Inferior parietal cortex (tissue), 1 donor: ENCODE data around the gene OMP.

Experiments
- DNase-seq: peaks from one replicate; pipeline ENCODE4 v3.0.0-alpha.2; 2016; ENCODE audit errors: extremely low spot score

The OMP gene

DNA sequence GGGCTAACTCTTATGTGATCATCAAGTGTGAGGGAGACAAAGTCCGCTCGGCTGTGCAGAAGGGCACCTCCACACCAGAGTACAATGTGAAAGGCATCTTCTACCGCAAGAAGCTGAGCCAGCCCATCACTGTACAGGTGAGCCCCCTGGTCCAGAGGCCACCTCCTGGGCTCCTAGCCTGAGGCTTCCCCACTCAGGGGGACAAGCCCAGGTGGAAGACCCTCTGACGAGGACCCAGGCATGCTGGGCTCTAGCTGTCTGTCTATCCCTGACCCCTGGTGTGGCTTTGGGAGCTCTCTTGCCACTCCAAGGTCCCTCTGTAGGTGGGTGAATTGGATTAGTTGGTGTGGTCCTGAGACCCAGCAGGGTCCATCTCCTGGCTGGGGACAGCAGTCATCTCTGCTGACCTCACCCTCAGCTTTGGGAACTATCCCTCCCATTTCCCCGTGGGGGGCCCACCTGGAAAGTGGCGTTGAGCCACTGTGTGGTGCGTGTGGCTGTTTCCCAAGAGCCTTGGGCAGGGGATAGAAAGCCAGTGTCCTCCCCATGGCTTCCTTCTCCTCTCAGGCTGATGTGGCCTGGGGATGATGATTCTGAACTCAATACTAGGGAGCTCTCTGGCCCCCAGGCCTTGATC, 20.1 kb downstream of the OMP start:
- DNase-seq = no peak

- DNase-seq = no peak
These were observed 21.0 kb downstream of the OMP start for GRCh38 chr11:77123591-77123990.

- no peak for DNase-seq
These were observed 21.4 kb downstream of the OMP start for GRCh38 chr11:77124041-77124440.

DNA sequence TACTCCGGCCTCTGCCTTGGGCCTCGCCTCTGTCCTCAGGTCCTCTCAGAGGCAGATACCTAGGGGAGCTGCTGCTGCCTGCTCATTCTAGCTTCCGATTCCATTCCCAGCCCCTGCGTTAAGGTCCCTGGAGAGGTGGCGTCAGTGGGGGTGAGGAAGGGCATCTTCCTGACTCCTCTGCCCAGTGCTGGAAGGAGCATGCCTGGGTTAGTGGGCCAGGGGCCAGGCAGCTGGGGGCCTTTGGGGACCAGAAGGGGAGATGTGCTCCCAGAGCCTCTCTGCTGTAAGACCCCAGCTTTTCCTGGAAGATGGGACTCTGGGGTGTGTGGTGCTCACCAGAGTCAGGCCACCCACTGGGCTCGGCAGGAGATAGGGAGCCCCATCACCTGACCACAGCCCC, 21.8 kb downstream of the OMP start:
- DNase-seq = no peak

GRCh38 chr11:77125191-77125590, 22.6 kb downstream of the OMP start:
- no peak for DNase-seq

DNA sequence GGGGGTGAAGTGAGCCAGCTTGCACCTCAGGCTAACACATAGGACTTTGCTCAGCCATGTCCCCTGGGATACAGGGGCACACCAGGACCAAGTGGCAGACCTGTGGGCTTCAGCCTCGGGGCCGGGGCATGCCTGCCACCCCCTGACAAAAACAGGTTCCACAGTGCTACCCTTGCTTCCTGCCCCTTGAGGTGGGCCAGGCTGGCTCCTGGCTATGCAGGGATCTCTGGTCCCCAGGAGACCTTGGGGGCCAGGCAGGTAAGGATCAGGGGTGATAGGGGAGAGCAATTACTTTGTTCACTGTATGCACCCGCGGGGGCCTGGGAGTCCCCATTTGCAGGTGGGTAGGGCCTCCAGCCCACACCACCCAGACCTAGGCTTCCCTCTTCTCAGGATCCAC, 23.1 kb downstream of the OMP start:
- no peak for DNase-seq

DNA sequence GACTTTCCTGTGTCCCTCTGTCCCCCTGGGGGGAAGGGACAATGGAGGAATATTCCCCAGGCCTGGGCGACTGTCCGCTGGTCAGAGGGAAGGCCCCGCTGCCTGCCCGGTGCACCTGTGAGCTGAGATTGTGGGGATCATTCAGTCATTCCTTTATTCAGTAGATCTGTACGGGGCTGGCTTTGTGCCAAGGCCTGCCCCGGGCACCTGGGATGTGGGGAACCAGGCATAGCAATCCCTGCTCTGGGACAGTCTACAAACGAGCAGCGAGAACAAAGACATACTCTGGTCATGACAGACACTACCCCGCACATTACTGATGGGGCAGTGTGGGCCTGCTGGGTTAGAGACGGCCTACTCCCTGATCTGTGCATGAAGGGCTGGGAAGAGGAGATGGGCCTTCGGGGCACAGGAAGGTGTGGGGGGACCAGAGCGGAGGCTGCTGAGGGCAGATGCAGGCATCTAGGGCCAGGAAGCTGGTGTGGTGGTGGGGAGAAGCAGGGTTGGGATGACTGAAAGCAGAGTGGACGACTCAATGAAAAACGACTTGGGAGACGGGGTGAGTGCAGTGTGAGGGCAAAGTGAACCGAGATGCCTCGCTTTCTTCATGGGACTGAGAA, 23.6 kb downstream of the OMP start:
- DNase-seq = no peak

DNA sequence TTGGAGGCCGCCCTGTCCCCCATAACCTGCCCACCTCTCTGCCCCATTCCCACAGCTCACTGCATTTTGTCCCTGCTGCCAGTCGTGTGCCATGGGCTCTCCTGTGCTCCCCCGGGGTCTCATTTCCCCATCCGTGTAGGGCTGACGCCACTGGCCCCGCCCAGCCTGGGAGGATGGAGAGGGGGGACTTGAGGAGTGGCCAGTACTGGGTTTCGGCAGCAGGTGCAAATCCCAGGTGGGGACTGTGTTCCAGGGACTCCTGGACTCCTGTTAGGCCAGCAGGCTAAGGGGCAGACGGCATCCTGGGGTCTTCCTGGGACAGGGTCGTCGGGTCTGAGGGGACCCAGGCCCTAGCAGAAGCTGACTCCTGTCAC, 24.2 kb downstream of the OMP start:
- no peak for DNase-seq

DNA sequence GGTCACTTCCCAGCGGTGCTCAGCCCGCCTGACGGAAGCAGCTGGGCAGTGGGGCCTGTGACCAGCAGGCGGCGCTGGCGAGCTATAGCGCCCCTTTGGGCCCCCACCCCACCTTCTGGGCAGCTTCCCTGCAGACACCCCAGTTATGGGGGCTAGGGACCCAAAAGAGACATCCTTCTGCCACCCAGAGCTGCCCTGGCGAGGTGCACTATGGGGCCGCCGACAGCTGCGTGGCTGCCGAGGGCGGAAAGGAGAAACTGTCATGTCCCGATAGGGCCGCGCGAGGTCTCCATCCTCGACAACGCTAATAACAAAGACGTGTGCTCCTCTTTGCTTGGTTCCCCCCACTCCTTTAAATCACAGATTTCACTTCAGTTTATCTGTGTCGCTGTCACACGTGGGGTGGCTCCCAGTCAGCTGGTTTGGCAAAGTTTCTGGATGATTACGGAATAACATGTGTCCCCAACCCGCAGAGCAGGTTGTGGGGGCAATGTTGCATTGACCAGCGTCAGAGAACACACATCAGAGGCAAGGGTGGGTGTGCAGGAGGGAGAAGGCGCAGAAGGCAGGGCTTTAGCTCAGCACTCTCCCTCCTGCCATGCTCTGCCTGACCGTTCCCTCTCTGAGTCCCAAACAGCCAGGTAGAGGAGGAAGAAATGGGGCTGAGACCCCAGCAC, 24.7 kb downstream of the OMP start:
- peak; percentile 73 for DNase-seq

DNA sequence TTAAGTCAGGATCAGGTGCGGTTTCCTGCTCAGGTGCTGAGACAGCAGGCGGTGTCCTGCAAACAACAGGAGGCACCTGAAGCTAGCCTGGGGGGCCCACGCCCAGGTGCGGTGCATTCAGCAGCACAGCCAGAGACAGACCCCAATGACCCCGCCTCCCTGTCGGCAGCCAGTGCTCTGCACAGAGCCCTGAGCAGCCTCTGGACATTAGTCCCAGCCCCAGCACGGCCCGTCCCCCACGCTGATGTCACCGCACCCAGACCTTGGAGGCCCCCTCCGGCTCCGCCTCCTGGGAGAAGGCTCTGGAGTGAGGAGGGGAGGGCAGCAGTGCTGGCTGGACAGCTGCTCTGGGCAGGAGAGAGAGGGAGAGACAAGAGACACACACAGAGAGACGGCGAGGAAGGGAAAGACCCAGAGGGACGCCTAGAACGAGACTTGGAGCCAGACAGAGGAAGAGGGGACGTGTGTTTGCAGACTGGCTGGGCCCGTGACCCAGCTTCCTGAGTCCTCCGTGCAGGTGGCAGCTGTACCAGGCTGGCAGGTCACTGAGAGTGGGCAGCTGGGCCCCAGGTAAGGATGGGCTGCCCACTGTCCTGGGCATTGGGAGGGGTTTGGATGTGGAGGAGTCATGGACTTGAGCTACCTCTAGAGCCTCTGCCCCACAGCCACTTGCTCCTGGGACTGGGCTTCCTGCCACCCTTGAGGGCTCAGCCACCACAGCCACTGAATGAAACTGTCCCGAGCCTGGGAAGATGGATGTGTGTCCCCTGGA, 25.5 kb downstream of the OMP start, which contains the start of gene MYO7A:
TSS of gene MYO7A (plus strand) at position 327 of the 772 bp plus-strand sequence. CDS start 2,389 bp downstream, outside the sequence.
- no peak for DNase-seq

GRCh38 chr11:77129069-77129841, 26.6 kb downstream of the OMP start:
- DNase-seq = no peak

DNA sequence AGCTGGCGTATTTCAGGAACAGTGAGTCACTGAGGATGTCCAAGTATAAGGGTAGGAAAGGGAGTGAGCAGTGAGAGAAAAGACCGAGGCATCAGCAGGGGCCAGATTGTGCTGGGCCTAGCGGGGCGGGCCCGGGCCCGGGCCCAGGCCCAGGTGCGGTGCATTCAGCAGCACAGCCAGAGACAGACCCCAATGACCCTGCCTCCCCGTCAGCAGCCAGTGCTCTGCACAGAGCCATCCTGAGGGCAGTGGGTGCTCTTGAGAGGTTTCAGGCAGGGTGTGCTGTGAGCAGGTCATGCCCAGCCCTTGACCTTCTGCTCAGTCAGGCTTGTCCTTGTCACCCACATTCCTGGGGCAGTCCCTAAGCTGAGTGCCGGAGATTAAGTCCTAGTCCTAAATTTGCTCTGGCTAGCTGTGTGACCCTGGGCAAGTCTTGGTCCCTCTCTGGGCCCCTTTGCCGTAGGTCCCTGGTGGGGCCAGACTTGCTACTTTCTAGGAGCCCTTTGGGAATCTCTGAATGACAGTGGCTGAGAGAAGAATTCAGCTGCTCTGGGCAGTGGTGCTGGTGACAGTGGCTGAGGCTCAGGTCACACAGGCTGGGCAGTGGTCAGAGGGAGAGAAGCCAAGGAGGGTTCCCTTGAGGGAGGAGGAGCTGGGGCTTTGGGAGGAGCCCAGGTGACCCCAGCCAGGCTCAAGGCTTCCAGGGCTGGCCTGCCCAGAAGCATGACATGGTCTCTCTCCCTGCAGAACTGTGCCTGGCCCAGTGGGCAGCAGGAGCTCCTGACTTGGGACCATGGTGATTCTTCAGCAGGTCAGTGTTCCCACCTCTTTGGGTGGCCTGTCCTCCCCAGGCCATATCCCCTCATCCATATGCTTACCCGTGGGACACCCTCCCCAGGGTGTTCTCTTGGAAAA, 27.5 kb downstream of the OMP start:
- DNase-seq = no peak

DNA sequence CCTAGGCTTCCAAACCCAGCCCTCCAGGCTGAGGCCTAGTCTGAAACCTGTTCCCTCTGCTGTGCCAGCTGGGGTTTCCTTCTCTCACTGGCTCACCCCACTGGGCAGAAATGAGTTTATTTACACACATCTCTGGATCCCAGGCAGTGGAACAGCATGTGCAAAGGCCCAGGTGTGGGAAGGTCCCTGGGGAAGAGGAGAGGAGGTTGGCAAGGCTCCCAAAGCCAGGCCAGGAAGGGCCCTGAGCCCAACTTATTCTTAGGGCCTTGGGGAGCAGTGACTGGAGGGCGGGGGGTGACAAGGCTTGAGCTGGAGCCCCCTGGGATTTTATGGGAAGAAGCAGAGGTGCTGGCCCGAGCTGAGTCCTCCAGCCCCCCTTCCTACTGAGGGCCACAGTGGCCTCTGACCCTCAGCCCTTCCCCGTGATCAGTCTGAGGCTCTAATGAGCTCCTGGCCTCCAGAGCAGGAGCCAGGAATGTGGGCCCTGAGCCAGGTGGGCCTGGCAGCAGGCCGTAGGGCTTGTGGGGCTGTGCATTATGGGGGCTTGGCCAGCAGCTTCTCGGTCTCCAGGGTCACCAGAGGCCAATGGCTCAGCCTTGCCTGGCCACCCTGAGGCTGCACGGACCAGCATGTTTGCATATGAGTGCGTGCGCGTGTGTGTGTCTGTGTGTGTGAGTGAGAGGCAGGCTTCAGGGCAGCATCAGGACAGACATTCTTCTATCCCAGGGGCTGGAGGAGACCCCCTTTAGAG, 28.3 kb downstream of the OMP start:
- DNase-seq = no peak

GRCh38 chr11:77131560-77131959, 28.9 kb downstream of the OMP start:
- no peak for DNase-seq

DNA sequence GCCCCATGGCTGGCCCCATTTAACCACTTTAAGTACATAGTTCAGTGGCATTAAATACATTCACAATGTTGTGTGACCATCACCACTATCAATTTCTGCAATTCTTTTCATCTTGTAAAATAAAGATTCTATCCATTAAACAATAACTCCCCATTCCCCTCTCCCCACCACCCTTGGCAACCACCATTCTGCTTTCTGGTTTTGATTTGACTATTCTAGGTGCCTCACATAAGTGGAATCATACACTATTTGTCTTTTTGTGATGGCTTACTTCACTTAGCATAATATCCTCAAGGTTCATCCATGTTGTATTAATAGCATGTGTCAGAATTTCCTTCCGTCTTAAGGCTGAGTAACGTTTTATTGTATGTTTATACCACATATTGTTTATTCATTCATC, 32.4 kb downstream of the OMP start:
- no peak for DNase-seq

- no peak for DNase-seq
These were observed 33.4 kb downstream of the OMP start for GRCh38 chr11:77136074-77136473.

GRCh38 chr11:77136784-77137420, 34.3 kb downstream of the OMP start:
- no peak for DNase-seq

DNA sequence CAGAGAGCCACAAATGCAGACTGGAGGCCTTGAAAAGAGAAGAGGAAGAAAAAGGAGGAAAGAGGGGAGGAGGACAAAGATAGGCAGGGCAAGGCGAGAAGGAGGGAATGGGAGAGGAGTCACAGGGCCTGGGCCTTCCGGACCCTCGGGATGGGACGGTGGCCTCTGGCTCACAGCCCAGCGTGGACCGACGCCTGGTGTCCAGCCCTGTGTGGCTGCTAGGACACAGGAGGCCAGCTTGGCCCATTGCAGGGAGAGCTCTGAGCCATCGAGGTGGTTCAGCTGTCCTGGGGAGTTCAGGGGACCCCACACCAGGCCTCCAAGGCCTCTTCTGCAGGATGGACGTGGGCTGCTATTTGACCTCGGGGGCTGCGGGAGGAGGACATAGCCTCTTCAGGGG, 34.8 kb downstream of the OMP start:
- DNase-seq = no peak

DNA sequence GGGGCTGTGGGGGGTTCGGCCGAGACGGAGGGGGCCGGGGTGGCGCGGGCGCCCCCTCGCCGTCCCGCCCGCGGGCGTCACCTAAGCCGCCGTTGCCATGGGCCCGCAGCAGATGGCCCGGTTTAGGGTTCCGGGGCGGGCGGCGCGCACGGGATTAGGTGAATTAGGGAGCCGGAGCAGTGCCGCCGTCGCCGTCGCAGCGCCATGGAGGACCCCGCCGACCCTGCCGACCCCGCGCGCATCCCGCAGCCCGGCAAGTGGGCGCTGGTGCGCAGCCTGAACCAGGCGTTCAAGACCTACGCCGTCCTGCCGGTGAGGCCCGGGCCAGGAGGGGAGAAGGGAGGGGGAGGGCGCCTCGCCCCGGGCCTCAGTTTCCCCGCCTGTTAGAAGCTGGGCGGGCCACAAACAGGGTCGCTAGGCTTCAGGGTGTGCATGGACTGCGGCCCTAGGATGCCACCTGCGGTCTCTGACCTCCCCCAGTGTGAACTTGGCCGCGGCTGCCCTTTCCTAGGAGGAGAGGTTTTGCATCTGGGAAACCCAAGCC, 35.5 kb downstream of the OMP start:
- DNase-seq = no peak
